SK-N-SH (cell line): ENCODE measurements around the gene HAUS3. TPM values are rescaled to one million over a fixed set of nuclear protein-coding genes. Genes with fewer than 3 reads are reported as not detected.

Experiments
- CTCF ChIA-PET: fragments of 300-600, 350-600 bp; formaldehyde crosslinking; extraction: SDS; loops from one replicate; lab custom pipeline; 2021; lab: Yijun Ruan, JAX
- POLR2A ChIA-PET: fragments of 350-600 bp; sonication (Branson Sonifier 250); formaldehyde crosslinking; extraction: SDS; loops from one replicate; lab custom pipeline; 2020; ENCODE audit warnings: antibody characterized with exemption, inconsistent platforms; lab: Yijun Ruan, JAX
- DNase-seq: peaks from one replicate; pipeline ENCODE4 v3.0.0; 2012
- H2AFZ ChIP-seq: fragments of 200-600 bp; sonication (generic); 2 replicates; pipeline ENCODE4 v1.8.1; 2016; ENCODE audit warnings: antibody characterized with exemption, mild to moderate bottlenecking, low read depth
- H3F3A ChIP-seq: fragments of 200-600 bp; sonication (generic); replicated peaks from 2 replicates; pipeline ENCODE3; 2016; ENCODE audit warnings: antibody characterized with exemption, mild to moderate bottlenecking; ENCODE audit not compliant: insufficient read depth
- H3K27ac ChIP-seq, 2 experiments: fragments of 200-500 bp in 1 of 2; fragments of 200-600 bp in 1 of 2; sonication (Bioruptor generic) in 1 of 2; sonication (generic), shearing (Covaris generic) in 1 of 2; 2 replicates each; pipeline versions ENCODE4 v1.5.1 to v1.6.1; 2014 to 2016; ENCODE audit warnings: low read depth in 2 of 2, inconsistent platforms in 1 of 2, low read length in 1 of 2, mild to moderate bottlenecking in 1 of 2, mixed read lengths in 1 of 2
- H3K27me3 ChIP-seq: fragments of 200-600 bp; sonication (generic), shearing (Covaris generic); 2 replicates; pipeline ENCODE4 v1.6.1; 2016; ENCODE audit warnings: mixed run types; ENCODE audit not compliant: insufficient read depth
- H3K36me3 ChIP-seq, 2 experiments: fragments of 200-500 bp in 1 of 2; fragments of 200-600 bp in 1 of 2; sonication (Bioruptor generic) in 1 of 2; sonication (generic) in 1 of 2; replicated peaks in 1 of 2; 2 replicates each; pipeline versions ENCODE3 to v1.5.1; 2014 to 2016; ENCODE audit warnings: low read length in 1 of 2, mild to moderate bottlenecking in 1 of 2; ENCODE audit not compliant: insufficient read depth in 2 of 2, control insufficient read depth in 1 of 2
- H3K4me1 ChIP-seq, 2 experiments: fragments of 200-500 bp in 1 of 2; fragments of 200-600 bp in 1 of 2; sonication (Bioruptor generic) in 1 of 2; sonication (generic), shearing (Covaris generic) in 1 of 2; 2 replicates each; pipeline versions ENCODE4 v1.5.1 to v1.6.1; 2014 to 2016; ENCODE audit warnings: low read depth in 1 of 2, low read length in 1 of 2, mixed run types in 1 of 2; ENCODE audit not compliant: insufficient read depth in 2 of 2, control insufficient read depth in 1 of 2
- H3K4me2 ChIP-seq: fragments of 200-600 bp; sonication (generic), shearing (Covaris generic); 2 replicates; pipeline ENCODE4 v1.6.1; 2017; ENCODE audit warnings: mixed run types
- H3K4me3 ChIP-seq, 2 experiments: fragments of 200-500 bp in 1 of 2; fragments of 200-600 bp in 1 of 2; sonication (Bioruptor generic) in 1 of 2; sonication (generic), shearing (Covaris generic) in 1 of 2; 2 replicates each; pipeline versions ENCODE4 v1.5.1 to v1.8.1; 2014 to 2016; ENCODE audit warnings: low read depth in 2 of 2, inconsistent platforms in 1 of 2, low read length in 1 of 2, mild to moderate bottlenecking in 1 of 2, mixed read lengths in 1 of 2, moderate library complexity in 1 of 2
- H3K79me2 ChIP-seq: fragments of 200-600 bp; sonication (generic); 2 replicates; pipeline ENCODE4 v1.8.1; 2017; ENCODE audit warnings: mild to moderate bottlenecking; ENCODE audit not compliant: insufficient read depth
- H3K9ac ChIP-seq: fragments of 200-600 bp; sonication (generic); 2 replicates; pipeline ENCODE4 v1.6.1; 2017; ENCODE audit warnings: mixed run types
- H3K9me2 ChIP-seq: fragments of 200-600 bp; sonication (generic); 2 replicates; pipeline ENCODE4 v1.6.1; 2017; ENCODE audit warnings: mixed run types
- H3K9me3 ChIP-seq: fragments of 200-600 bp; sonication (generic); 2 replicates; pipeline ENCODE4 v1.6.1; 2017; ENCODE audit warnings: mixed run types, mild to moderate bottlenecking, moderate library complexity
- H4K20me1 ChIP-seq: fragments of 200-600 bp; sonication (generic); 2 replicates; pipeline ENCODE4 v1.6.1; 2017; ENCODE audit warnings: mild to moderate bottlenecking, mixed run types; ENCODE audit not compliant: insufficient read depth
- CHD2 ChIP-seq: fragments of 150-350 bp; IDR thresholded peaks from 2 replicates; pipeline ENCODE4 v1.6.1; 2018; ENCODE audit warnings: low read length; ENCODE audit not compliant: partially characterized antibody
- CTCF ChIP-seq: fragments of 200-600 bp; sonication (generic); IDR thresholded peaks from 2 replicates; pipeline ENCODE4 v1.6.1; 2017; ENCODE audit warnings: antibody characterized with exemption, mild to moderate bottlenecking, moderate library complexity
- EP300 ChIP-seq, 2 experiments: IDR thresholded peaks; 2 replicates each; pipeline versions ENCODE4 v1.4.0 to v1.6.1; 2012; ENCODE audit warnings: borderline replicate concordance in 1 of 2, low read depth in 1 of 2, low read length in 1 of 2
- EZH2phosphoT487 ChIP-seq: fragments of 200-600 bp; sonication (generic); IDR thresholded peaks from 2 replicates; pipeline ENCODE4 v1.6.1; 2017; ENCODE audit warnings: low read depth, mixed run types, mild to moderate bottlenecking, antibody characterized with exemption, moderate library complexity, borderline replicate concordance
- FOXJ3 ChIP-seq: sonication (generic); formaldehyde crosslinking; IDR thresholded peaks from 2 replicates; pipeline ENCODE4 v1.5.1; 2020; ENCODE audit warnings: mild to moderate bottlenecking, missing genetic modification reagents
- FOXM1 ChIP-seq: IDR thresholded peaks from 2 replicates; pipeline ENCODE4 v1.4.0; 2012; ENCODE audit warnings: low read depth, mild to moderate bottlenecking
- IRF3 ChIP-seq: fragments of 150-350 bp; IDR thresholded peaks from 2 replicates; pipeline ENCODE4 v1.6.1; 2016; ENCODE audit warnings: mild to moderate bottlenecking, low read depth, low read length
- JUND ChIP-seq: IDR thresholded peaks from 2 replicates; pipeline ENCODE4 v1.4.0; 2012
- MAX ChIP-seq: IDR thresholded peaks from 2 replicates; pipeline ENCODE4 v1.4.0; 2012; ENCODE audit warnings: low read depth
- MEF2A ChIP-seq: IDR thresholded peaks from 2 replicates; pipeline ENCODE4 v1.4.0; 2012; ENCODE audit warnings: low read depth, borderline replicate concordance
- NFIC ChIP-seq: IDR thresholded peaks from 2 replicates; pipeline ENCODE4 v1.4.0; 2012; ENCODE audit warnings: borderline replicate concordance
- RAD21 ChIP-seq: IDR thresholded peaks from 2 replicates; pipeline ENCODE4 v1.6.1; 2012; ENCODE audit warnings: mild to moderate bottlenecking, low read length
- RCOR1 ChIP-seq: fragments of 150-350 bp; IDR thresholded peaks from 2 replicates; pipeline ENCODE4 v1.6.1; 2017; ENCODE audit warnings: antibody characterized with exemption, low read length
- REST ChIP-seq: IDR thresholded peaks from 2 replicates; pipeline ENCODE4 v1.6.1; 2012; ENCODE audit warnings: mild to moderate bottlenecking, low read depth, low read length, moderate library complexity
- SMC3 ChIP-seq: IDR thresholded peaks from 2 replicates; pipeline ENCODE4 v1.6.1; 2012; ENCODE audit warnings: low read depth, low read length, improper control_type of control experiment
- TAF1 ChIP-seq: IDR thresholded peaks from 2 replicates; pipeline ENCODE4 v1.6.1; 2012; ENCODE audit warnings: low read depth, mild to moderate bottlenecking, low read length, moderate library complexity, borderline replicate concordance
- TCF12 ChIP-seq: IDR thresholded peaks from 2 replicates; pipeline ENCODE4 v1.4.0; 2012
- USF2 ChIP-seq: fragments of 150-350 bp; IDR thresholded peaks from 2 replicates; pipeline ENCODE4 v1.6.1; 2017; ENCODE audit warnings: antibody characterized with exemption, low read length, low read depth, borderline replicate concordance
- YY1 ChIP-seq: IDR thresholded peaks from 2 replicates; pipeline ENCODE4 v1.4.0; 2012; ENCODE audit warnings: low read depth, mild to moderate bottlenecking
- ZBTB33 ChIP-seq: IDR thresholded peaks from 2 replicates; pipeline ENCODE4 v1.4.0; 2012; ENCODE audit warnings: low read depth, borderline replicate concordance
- WGBS: methylation state at CpG from one replicate; pipeline ENCODE4 v1.1.6; 2017; ENCODE audit warnings: low lambda C conversion rate; 5-methylcytosine and 5-hydroxymethylcytosine counted together
- polyA plus RNA-seq, 3 experiments: library from polyadenylated mRNA; depleted of rRNA; stranded (reverse); fragments of >200 nt; gene quantifications; 2 replicates each; pipeline ENCODE4 v1.2.3, GENCODE V29; 2012

HAUS3 gene
- polyA plus RNA-seq, 1 of the 3 experiments (the other 2 are of a cell fraction): 6.3 TPM

GRCh38 chr4:2269618-2270163, 27.8 kb upstream of the HAUS3 start:
- CTCF ChIA-PET: no interaction called here
- no peaks in the 10 kb centered on the region for H3F3A ChIP-seq
- H3K27ac ChIP-seq: no peak overlapping the region
- H3K9me3 ChIP-seq: no peaks in the 10 kb centered on the region
- H3K36me3 ChIP-seq: no peaks in the 10 kb centered on the region
- no peak overlapping the region for H3K4me3 ChIP-seq
- 75% methylated on average over 8 of the region's 12 CpGs for WGBS
- no peak overlapping the region for H3K9ac ChIP-seq
- no peaks in the 10 kb centered on the region for H3K79me2 ChIP-seq
- H3K4me2 ChIP-seq: no peak overlapping the region
- peaks cover 0 to 50% of the 10 kb centered on the region in 2 experiments; a peak in 1 of 4 replicates for H3K4me1 ChIP-seq
- H2AFZ ChIP-seq: no peak overlapping the region
- H4K20me1 ChIP-seq: no peaks in the 10 kb centered on the region
- no peak for DNase-seq
- H3K27me3 ChIP-seq: no peaks in the 10 kb centered on the region
- POLR2A ChIA-PET: no interaction called here
- TF ChIP-seq SMC3 (no peak), YY1 (no peak), JUND (no peak), MAX (no peak), RCOR1 (no peak), FOXM1 (no peak), NFIC (no peak), RAD21 (no peak), EP300 (IDR thresholded peaks at IDR 0.05; ENCODE audit: borderline replicate concordance in 1 of 2, low read depth in 1 of 2, low read length in 1 of 2) (no peak), IRF3 (no peak), MEF2A (no peak), TAF1 (no peak), ZBTB33 (no peak), USF2 (no peak), CTCF (no peak), TCF12 (no peak), CHD2 (no peak), REST (no peak), EZH2phosphoT487 (no peak), FOXJ3 (no peak)
- no peaks in the 10 kb centered on the region for H3K9me2 ChIP-seq
